ENCODE results near the gene ZNF527.

GRCh38 chr19:37329686-37330085 is 41.2 kb upstream of the ZNF527 start:
- TF ChIP-seq RCOR1 (IDR thresholded peaks at IDR 0.05; ENCODE audit: low read depth, low read length): no peak
- no peak for TF ChIP-seq USF2 (IDR thresholded peaks at IDR 0.05)
- TF ChIP-seq RAD21 (conservative IDR thresholded peaks at IDR 0.05 in 1 of 2, IDR thresholded peaks at IDR 0.05 in 1 of 2): peak in 1 of 2 experiments; percentile 35; a peak in 1 of 5 replicates
- TF ChIP-seq CTCF (IDR thresholded peaks at IDR 0.05): no peak
- no peak for TF ChIP-seq REST (IDR thresholded peaks at IDR 0.05)
